ENCODE data around the gene MKLN1.
"Not testable (repeated sequence)": the region's sequence is repeated elsewhere in the genome, so short reads cannot be mapped to it uniquely, and the experiment has no call there.

MKLN1 gene

DNA sequence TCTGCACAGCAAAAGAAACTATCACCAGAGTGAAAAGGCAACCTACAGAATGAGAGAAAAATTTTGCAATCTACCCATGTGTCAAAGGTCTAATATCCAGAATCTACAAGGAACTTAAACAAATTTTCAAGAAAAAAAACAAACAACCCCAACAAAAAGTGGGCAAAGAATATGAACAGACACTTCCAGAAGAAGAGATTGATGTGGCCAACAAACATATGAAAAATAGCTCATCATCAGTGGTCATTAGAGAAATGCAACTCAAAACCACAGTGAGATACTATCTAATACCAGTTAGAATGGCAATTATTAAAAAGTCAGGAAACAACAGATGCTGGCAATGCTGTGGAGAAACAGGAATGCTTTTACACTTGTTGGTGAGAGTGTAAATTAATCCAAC lies 7.1 kb upstream of the MKLN1 start:
- DNase-seq: no peak

DNA sequence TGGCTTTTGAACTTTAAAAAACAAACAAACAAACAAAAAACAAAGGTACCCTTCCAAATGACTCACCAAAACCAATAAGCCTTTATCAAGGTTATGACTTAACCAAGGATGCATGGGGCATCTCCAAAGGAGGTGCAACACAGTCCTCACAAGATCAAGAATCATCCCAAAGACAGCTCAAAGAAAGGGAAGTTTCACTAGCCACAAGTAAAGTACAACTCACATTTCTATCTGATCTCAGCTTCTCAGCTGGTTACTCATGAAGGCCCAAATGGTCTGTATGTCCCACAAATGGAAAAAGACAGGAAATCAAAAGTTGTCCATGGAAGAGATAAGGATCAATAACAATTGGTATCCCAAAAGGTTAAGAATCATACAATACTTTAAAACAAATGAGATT lies 6.0 kb upstream of the MKLN1 start:
- DNase-seq: no peak

DNA sequence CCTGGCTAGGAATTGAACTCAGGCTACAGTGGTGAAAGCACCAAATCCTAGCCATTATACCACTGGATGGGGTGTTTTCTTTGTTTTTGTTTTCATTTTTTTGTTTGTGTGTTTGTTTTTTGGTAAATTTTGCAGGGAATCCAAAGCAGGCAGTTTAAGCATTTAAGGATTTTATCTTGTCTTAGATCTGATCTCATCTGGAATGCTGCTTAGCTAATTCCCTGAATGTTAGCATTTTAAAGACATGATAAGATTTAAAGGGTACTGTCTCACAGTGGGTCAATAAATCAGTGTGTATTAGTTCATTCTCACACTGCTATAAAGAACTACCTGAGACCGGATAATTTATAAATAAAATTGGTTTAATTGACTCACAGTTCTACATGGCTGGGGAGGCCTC lies 5.6 kb upstream of the MKLN1 start:
- no peak for DNase-seq

DNA sequence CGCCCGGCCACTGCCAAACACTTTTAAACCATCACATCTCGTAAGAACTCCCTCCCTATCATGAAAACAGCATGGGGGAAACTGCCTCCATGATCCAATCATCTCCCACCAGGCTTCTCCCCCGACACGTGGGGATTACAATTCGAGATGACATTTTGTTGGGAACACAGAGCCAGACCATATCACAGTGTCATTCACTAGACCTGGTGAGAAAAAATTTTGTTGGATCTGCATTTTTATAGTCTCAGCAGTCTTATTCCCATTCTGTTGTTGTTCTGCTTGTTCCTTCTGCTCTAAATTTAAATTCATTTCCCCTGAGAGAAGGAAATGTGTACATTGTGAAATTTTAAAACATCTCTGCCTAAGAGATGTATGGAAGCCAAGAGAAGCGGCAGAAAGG lies 4.8 kb upstream of the MKLN1 start:
- no peak for DNase-seq

GRCh38 chr7:131325179-131325840 lies 2.4 kb upstream of the MKLN1 start:
- no peak for DNase-seq

GRCh38 chr7:131326576-131326975 lies 1.1 kb upstream of the MKLN1 start:
- DNase-seq: no peak

DNA sequence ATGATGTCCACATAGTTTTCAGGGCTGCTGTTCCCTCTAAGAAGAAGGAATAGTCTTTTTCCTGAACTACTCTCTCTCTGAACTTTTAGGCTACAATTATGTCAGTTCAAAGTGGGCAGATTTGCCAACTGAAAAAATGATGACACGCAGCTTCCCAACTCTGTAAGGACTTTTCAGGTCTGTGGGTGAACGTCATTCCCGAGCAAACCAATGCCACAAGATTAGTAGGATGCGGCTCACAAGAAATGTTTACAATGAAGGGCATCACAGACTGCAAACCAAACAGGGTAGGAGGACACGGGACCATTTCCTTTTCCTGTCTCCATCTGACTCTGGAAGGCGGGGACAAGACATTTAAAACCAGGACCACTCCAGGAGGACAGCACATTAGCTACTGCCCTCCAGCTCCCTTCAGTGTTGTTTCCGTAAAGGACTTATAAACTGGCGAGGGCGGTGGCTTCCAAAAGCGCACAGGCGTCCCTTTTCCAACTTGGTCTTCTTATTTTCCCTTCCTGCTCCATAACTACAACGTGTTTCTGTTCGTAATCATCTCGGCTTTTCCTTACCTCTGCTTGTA lies 539 bp upstream of the MKLN1 start:
- peak; percentile 88 for DNase-seq

GRCh38 chr7:131328377-131329175 lies 900 bp downstream of the MKLN1 start:
- DNase-seq: no peak

DNA sequence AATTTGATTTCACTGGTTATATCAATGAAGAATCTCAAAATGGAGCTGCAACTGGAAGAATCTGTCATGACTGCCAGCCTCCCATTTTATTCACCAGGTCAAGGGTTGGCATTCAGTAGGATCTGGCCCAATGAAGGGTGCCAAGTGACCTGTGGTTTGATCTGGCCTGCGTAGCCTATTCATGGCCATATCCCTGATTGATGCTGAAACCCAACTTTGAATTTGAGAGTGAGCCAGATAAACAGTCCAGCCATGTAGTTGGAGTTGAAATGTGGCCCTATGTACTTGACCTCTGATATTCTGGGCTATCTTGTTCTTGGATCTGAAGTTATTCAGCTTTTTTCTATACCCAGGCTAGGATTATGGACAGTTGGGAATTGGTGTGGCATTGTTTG lies 1.5 kb downstream of the MKLN1 start:
- no peak for DNase-seq

- no peak for DNase-seq
These were observed 2.6 kb downstream of the MKLN1 start for GRCh38 chr7:131330299-131330698.

- no peak for DNase-seq
These were observed 4.1 kb downstream of the MKLN1 start for GRCh38 chr7:131331806-131332205.

- DNase-seq: not testable (repeated sequence)
These were observed 5.1 kb downstream of the MKLN1 start for GRCh38 chr7:131332729-131333128.

DNA sequence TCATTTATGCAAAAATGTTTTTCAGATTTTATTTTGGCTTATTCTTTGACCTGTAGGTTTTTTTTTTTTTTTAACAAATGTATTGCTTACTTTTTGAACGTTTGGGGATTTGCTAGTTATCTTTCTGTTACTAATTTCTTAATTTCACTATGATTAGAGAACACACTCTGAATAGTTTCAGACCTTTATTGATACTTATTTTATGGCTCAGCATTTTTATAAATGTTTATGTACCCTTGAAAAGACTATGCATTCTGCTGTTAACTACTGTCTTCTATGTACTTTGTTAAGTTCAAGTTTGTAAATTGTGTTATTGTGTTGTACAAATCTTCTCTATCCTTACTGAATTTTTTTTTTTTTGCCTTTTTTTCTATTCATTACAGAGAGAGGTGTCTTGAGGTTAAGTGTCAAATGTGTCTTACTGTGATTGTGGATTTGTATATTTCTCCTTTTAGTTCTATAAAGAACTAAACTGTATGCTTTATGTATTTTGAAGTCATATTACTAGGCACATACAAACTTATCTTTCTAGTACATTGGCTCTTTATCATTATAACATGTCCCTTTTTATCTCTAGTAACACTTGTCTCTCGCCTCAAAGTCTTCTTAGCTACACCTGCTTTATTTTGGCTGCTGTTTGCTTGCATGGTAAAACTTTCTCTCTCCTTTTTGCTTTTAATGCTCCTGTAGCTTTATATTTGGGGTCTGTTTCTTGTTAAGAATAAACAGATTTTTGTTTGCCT lies 8.1 kb downstream of the MKLN1 start:
- DNase-seq: no peak

DNA sequence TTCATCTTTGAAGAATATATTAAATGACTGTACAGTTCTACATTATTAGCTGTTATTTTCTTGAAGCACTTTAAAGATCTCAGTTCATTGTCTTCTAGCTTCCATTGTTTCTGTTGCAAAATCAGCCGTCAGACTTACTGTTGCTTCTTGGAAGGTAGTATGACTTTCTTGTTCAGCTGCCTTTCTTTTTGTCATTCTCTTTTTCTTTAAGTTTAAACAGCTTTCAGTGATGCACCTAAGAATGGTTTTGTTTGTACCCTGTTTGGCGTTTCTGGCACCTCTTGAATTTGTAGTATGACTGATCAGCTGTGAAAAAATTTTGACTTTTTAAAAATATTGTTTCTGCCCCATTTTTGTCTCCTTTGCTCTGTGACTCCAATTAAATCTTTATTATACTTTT lies 9.3 kb downstream of the MKLN1 start:
- DNase-seq: no peak

GRCh38 chr7:131338173-131338572 lies 10.5 kb downstream of the MKLN1 start:
- no peak for DNase-seq

DNA sequence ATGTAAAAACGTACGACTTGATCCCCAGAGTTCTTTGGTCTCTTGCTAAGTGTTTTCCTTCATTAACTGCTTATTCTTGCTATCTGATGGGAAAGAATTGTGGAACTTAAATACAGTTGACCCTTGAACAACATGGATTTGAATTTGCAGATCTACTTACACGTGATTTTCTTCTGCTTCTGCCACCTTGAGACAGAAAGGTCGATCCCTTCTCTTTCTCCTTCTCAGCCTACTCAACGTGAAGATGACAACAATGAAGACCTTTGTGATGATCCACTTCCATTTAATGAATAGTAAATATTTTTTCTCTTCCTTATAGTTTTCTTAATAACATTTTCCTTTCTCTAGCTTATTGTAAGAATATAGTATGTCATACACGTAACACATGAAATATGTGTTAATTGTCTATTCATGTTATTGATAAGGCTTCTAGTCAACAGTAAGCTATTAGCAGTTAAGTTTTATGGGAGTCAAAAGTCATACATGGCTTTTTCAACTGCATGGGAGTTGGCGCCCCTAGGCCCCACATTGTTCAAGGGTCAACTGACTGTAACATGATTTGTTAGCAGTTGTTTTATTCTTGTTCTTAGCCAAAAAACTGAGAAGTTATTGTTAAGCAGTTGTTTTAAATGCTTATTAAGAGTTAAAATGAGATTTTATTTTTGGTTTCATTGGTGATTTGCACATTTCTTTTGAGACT lies 11.2 kb downstream of the MKLN1 start:
- no peak for DNase-seq

- DNase-seq: no peak
These were observed 14.0 kb downstream of the MKLN1 start for GRCh38 chr7:131341690-131342089.

DNA sequence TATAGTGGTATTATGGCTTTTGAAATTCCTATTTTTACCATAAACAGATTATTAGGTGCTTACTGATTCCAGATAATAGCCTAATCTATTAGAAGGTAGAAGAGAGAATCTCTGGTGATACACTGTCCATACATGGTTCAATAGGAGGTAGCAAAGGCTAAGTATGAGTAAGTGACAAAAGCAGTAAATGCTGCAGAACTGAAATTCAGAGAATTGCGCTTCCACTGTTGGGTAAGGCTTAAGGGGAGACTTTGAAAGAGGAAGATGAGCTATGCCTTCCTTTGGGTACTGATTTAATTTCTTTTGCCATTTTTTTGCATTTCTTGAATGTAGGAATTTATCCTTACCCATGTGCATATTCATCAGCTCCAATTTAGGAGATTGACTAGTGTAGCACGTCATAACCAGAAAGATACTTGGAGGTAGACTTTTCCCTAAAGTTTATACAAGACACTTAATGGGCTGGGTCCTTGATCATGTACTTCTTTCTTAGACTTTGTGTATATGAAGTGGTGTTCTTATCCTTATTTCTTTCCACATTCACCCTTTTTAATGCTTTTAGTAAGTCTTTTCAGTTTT lies 15.3 kb downstream of the MKLN1 start:
- no peak for DNase-seq

DNA sequence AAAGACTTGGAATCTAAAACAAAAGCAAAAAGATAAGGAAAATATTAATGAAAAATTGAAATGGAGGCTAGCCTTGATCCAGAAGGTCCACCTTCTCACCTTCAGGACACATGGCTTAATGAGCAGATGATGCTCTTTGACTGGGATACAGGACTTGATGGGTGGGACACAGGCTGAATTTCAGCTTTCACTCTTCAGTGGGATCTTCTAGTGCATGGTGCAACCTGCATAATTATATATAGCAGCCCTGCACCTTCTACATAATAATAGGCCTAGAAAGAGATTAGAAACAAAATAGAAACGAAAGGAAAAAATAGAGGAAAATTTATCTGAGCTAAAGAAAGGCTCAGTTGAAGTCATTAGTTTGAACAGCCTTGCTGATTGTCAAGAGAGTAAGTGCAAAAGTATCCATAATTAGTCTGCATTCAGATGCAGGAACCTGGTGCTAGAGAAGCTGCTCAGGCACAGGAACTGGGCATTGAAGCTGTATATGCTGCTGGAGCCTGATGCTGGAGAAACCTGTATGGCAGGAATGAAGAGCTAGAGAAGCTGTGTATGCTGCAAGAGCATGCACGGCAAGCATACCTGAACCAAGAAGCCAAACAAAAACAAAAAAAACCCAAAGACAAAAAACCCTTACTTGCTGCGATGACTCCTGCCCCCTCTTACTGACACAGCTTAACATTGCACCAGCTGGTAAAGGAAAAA lies 19.4 kb downstream of the MKLN1 start:
- peak; percentile 18 for DNase-seq

- DNase-seq: no peak
These were observed 24.4 kb downstream of the MKLN1 start for GRCh38 chr7:131352032-131352431.

GRCh38 chr7:131354390-131354789 lies 26.7 kb downstream of the MKLN1 start:
- no peak for DNase-seq

Data from NCI-H526 treated with DMSO at 0.1 percent for 48 hours (cell line).